Tibial artery (tissue), 4 donors: ENCODE results near the gene ZFX.

Experiments used
- DNase-seq, 2 donors: peaks; one replicate each; pipeline ENCODE4 v3.0.0-alpha.2; 2019
- H3K27ac ChIP-seq, 2 donors: fragments of 200-600 bp; sonication (generic) in 1 of 2; 1 replicate in 1 of 2; 2 replicates in 1 of 2; pipeline ENCODE4 v1.5.1; 2018 to 2019; ENCODE audit warnings: mild to moderate bottlenecking in 1 of 2
- H3K27me3 ChIP-seq, 2 donors: fragments of 200-600 bp; sonication (generic) in 1 of 2; one replicate each; pipeline versions ENCODE4 v1.5.1 to v1.6.0; 2016 to 2019
- H3K36me3 ChIP-seq, 3 donors: fragments of 200-600 bp; sonication (generic) in 2 of 3; one replicate each; pipeline ENCODE4 v1.5.1; 2016 to 2019; ENCODE audit warnings: mild to moderate bottlenecking in 2 of 3
- H3K4me1 ChIP-seq, 4 donors: fragments of 200-600 bp; sonication (generic) in 2 of 4; 1 replicate in 3 of 4; 2 replicates in 1 of 4; pipeline ENCODE4 v1.5.1; 2016 to 2019
- H3K4me3 ChIP-seq, 2 donors: fragments of 200-600 bp; sonication (generic) in 1 of 2; 1 replicate in 1 of 2; 2 replicates in 1 of 2; pipeline ENCODE4 v1.5.1; 2018 to 2019; ENCODE audit warnings: mild to moderate bottlenecking in 2 of 2
- H3K9me3 ChIP-seq, 3 donors: fragments of 200-600 bp; sonication (generic) in 1 of 3; one replicate each; pipeline ENCODE4 v1.5.1; 2016 to 2019
- intact Hi-C: fragments of 100-400 bp; cut with DNase I; formaldehyde crosslinking; loops from one replicate; pipeline ENCODE4 v1.15.0; 2023; ENCODE audit warnings: low total_unique reads
- TF ChIP-seq, protein P1 (sequence below), 2 experiments: fragments of 200-600 bp in 1 of 2; fragments of 450-650 bp in 1 of 2; IDR thresholded peaks; one replicate each; pipeline ENCODE4 v1.5.1; 2017 to 2019; ENCODE audit warnings: antibody characterized with exemption in 2 of 2, mild to moderate bottlenecking in 1 of 2, moderate library complexity in 1 of 2

Gene ZFX

GRCh38 chrX:24149351-24150050, at the start of gene ZFX:
ZFX (plus strand) TSS chrX:24149729; CDS start chrX:24172743, 23,014 bp downstream.
- H3K9me3 ChIP-seq, result no peaks in the 10 kb centered on the region
- peak within 1 kb of the TSS; percentile 66 to 72 for H3K4me3 ChIP-seq
- no peaks in the 10 kb centered on the region for H3K36me3 ChIP-seq
- H3K27ac ChIP-seq, result peak within 1 kb of the TSS; percentile 97 to 98
- intact Hi-C loops, result loop anchor here (10.0 kb wide), 1 partner anchor 245 kb away; the partner anchor contains the start of genes APOO and CXorf58
- DNase-seq, result peak; percentile 37 to 75
- TF ChIP-seq, protein P1, sequence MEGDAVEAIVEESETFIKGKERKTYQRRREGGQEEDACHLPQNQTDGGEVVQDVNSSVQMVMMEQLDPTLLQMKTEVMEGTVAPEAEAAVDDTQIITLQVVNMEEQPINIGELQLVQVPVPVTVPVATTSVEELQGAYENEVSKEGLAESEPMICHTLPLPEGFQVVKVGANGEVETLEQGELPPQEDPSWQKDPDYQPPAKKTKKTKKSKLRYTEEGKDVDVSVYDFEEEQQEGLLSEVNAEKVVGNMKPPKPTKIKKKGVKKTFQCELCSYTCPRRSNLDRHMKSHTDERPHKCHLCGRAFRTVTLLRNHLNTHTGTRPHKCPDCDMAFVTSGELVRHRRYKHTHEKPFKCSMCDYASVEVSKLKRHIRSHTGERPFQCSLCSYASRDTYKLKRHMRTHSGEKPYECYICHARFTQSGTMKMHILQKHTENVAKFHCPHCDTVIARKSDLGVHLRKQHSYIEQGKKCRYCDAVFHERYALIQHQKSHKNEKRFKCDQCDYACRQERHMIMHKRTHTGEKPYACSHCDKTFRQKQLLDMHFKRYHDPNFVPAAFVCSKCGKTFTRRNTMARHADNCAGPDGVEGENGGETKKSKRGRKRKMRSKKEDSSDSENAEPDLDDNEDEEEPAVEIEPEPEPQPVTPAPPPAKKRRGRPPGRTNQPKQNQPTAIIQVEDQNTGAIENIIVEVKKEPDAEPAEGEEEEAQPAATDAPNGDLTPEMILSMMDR (IDR thresholded peaks at IDR 0.05), result no peak
- no peaks in the 10 kb centered on the region for H3K27me3 ChIP-seq
- H3K4me1 ChIP-seq, result peaks cover 0 to 49% (median 27%) of the 10 kb centered on the region in 4 donors

DNA sequence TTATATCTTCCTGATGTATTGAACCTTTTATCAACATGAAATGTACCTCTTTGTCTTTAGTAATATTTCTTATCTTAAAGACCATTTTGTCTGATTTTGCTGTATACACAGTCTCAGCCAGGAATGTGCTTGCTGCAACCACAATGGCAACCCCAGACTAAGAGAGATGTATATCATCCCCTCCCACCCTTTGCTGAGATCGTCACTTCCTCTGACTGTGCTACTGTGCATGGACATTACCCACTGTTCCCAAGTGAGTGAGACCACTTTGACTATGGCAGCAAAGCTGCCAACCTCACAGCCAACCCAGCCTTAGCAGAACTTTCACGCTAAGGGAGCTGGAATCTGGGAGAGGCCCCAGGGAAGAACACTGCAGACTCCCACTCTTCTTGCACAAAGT, 48.8 kb upstream of the ZFX start:
- Histone ChIP-seq H3K27ac (no peak overlapping the region), H3K4me1 (no peaks in the 10 kb centered on the region), H3K36me3 (no peaks in the 10 kb centered on the region), H3K4me3 (no peak overlapping the region), H3K9me3 (no peaks in the 10 kb centered on the region), H3K27me3 (no peaks in the 10 kb centered on the region)
- TF ChIP-seq, protein P1 (IDR thresholded peaks at IDR 0.05), result no peak
- DNase-seq, result no peak
- intact Hi-C loops, result no loop called here

DNA sequence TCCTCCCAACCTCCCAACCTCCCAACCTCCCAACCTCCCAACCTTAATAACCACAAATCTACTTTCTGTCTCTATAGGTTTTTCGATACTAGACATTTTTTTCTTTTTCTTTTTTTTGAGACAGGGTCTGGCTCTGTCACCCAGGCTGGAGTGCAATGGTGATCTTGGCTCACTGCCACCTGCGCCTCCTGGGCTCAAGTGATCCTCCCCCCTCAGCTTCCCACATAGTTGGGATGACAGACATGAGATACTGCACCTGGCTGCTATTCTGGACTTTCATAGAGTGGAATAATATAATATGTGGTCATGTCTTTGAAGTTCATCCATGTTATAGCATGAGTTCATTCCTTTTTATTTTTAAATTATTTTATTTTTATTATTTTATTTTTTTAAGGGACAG, 39.5 kb upstream of the ZFX start:
- intact Hi-C loops, result no loop called here

DNA sequence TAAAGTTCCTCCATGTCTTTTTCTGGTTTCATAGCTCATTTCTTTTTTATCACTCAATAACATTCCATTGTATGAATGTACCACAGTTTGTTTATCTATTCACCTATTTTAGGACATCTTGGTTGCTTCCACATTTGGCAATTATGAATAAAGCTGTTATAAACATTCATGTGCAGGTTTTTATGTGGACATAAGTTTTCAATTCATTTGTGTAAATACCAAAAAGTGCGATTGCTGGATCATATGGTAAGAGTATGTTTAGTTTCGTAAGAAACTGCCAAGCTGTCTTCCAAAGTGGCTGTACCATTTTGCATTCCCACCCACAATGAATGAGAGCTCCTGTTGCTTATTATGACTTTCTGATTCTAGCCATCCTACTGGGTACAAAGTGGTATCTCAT, 36.3 kb upstream of the ZFX start:
- no peaks in the 10 kb centered on the region for H3K9me3 ChIP-seq
- no peak overlapping the region for H3K27ac ChIP-seq
- no peak for DNase-seq
- TF ChIP-seq, protein P1 (IDR thresholded peaks at IDR 0.05), result no peak
- no peaks in the 10 kb centered on the region for H3K36me3 ChIP-seq
- H3K27me3 ChIP-seq, result no peaks in the 10 kb centered on the region
- intact Hi-C loops, result no loop called here
- H3K4me3 ChIP-seq, result no peak overlapping the region
- no peaks in the 10 kb centered on the region for H3K4me1 ChIP-seq

More for the DNA sequence above, 39.5 kb upstream of the ZFX start:
- no peaks in the 10 kb centered on the region for H3K9me3 ChIP-seq
- H3K4me1 ChIP-seq, result no peaks in the 10 kb centered on the region
- no peaks in the 10 kb centered on the region for H3K27me3 ChIP-seq
- TF ChIP-seq, protein P1 (IDR thresholded peaks at IDR 0.05), result no peak
- H3K27ac ChIP-seq, result no peak overlapping the region
- H3K4me3 ChIP-seq, result no peak overlapping the region
- DNase-seq, result no peak
- no peaks in the 10 kb centered on the region for H3K36me3 ChIP-seq

- H3K4me1 ChIP-seq, result no peaks in the 10 kb centered on the region
- H3K4me3 ChIP-seq, result no peak overlapping the region
- TF ChIP-seq, protein P1 (IDR thresholded peaks at IDR 0.05), result no peak
- no peak for DNase-seq
- H3K9me3 ChIP-seq, result no peaks in the 10 kb centered on the region
- H3K36me3 ChIP-seq, result no peaks in the 10 kb centered on the region
- intact Hi-C loops, result no loop called here
- no peaks in the 10 kb centered on the region for H3K27me3 ChIP-seq
- H3K27ac ChIP-seq, result no peak overlapping the region
Measured at GRCh38 chrX:24117258-24117657, 32.3 kb upstream of the ZFX start.
